GM15510 (cell line): ENCODE results near the gene C1orf105.

ENCODE experiments used
- POLR2A ChIP-seq: IDR thresholded peaks from 3 replicates; pipeline ENCODE4 v1.6.1; 2011; ENCODE audit warnings: borderline replicate concordance; ENCODE audit not compliant: insufficient read length; ENCODE audit errors: extremely low read depth

Gene C1orf105

GRCh38 chr1:172497230-172497629 is 76.7 kb downstream of the C1orf105 start:
- TF ChIP-seq POLR2A: no peak

GRCh38 chr1:172498857-172499256 is 78.4 kb downstream of the C1orf105 start:
- no peak for TF ChIP-seq POLR2A

DNA sequence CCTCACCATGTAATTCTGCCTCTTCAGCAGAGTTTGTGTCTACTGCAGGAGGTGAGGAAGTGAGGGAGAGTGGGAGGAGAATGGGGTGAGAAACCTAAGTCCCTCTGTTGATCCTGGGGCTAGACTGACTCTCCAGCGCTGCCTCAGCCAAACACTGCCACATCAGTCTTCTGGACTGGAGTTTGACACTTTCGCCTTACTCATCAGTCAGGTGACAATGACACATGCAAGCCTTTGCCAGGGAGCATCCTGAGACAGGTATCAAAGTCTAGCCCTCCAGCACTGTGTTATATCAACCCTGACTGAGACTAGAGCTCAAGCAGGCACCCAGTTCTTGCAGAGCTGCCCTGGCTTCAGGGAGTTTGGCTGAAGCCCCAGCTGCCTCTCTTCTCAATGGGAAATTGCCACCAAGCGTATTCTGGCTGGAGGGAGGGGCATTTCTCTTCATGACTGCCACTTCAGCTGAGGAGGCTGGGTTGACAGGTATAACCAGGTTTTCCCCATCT is 79.2 kb downstream of the C1orf105 start:
- TF ChIP-seq POLR2A: no peak

DNA sequence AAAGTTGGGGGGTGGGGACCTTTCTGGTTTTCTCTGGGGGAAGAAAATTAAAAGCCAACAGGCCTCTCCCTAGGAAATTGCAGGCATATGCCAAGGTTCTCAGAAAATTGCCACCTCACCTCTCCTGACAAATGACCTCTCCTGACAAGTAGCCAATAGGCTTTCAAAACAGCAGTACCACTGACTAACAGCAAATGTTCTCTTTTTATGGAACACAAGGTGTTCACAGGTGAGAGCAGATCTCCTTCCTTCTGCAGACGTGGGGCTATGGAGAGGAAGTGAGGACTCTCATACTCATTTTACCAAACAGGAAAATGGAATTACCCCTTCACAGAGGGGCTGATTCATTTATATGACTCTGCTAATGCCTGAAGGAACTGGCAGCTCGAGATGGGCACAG is 79.7 kb downstream of the C1orf105 start:
- no peak for TF ChIP-seq POLR2A

- no peak for TF ChIP-seq POLR2A
Measured at GRCh38 chr1:172507741-172508140, 87.3 kb downstream of the C1orf105 start.

- no peak for TF ChIP-seq POLR2A
Measured at GRCh38 chr1:172510479-172510878, 90.0 kb downstream of the C1orf105 start.

- no peak for TF ChIP-seq POLR2A
Measured at GRCh38 chr1:172512591-172512990, 92.1 kb downstream of the C1orf105 start.

DNA sequence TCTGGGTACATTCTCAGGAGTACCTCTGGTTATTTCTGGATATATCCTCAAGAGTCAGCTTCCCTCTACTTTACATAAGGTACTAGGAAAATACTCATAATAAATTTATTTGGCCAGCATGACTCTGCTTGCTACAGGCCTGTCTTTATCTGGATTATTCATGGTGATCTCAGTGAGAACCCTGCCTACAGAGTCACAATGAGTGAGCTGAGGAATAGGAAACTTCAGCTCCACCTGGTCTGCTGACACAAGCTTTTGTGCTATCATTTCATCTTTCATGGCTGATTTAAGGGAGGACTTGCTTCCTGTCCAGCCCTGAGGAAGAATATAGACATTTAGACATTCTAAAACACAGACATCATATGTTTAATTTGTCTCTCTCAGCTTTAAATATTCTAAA is 93.0 kb downstream of the C1orf105 start:
- no peak for TF ChIP-seq POLR2A

DNA sequence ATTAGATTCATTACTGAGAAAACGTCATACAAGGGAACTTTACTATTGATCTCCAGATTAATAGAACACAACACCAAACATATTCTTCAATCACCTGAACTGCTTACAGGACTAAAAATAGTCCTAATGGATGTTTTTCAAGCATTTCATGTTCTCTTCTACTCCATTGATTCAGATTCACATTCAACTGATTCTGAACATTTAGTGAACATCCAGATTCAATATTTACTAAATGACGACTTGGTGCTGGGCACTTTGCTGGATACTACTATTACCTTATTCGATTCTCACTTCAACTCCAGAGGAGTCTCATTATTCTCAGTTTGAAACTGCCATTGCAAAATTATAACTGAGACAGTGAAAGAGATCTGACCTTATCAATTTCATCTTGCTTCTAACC is 93.6 kb downstream of the C1orf105 start:
- TF ChIP-seq POLR2A: no peak

DNA sequence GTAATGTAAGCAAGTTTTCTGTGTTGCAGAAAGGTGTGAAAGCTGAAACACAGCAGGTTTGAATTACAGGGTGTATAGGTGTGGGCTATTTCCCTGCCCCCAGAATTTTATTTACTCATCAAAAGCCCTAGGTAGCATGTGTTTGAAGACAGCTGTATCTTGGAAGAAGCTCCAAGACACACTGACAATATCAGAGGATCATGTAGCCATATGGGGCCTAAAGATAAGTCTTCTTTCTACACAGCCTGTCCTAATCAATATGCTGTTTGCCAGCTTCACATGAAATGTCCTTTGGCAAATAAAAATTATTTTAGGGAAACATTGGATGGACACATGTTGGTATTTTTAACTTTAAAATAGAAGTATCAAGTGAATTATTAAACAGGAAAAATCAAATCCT is 95.0 kb downstream of the C1orf105 start:
- TF ChIP-seq POLR2A: no peak

- TF ChIP-seq POLR2A: no peak
Measured at GRCh38 chr1:172515927-172516326, 95.4 kb downstream of the C1orf105 start.

GRCh38 chr1:172517081-172517480 is 96.6 kb downstream of the C1orf105 start:
- TF ChIP-seq POLR2A: no peak

DNA sequence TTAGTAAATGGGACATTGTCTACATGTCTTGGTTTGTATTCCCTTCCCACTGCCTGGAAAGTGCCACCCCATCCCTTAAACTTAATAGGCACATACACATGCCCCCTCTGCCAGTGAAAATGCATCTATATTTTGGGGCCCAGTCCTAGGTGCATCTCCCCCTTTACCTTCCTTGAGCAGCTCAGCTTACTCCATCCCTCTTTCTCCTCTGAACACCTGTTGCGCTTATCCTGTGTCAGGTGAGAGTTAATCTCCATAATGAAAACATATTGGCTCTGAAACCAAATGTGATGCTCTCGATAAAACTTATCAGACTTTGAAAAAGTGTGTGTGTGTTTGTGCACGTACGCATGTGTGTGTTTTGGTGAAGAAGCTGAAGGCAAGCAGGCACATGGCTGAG is 97.1 kb downstream of the C1orf105 start:
- TF ChIP-seq POLR2A: no peak
